HFFc6 (cell line): ENCODE measurements around the gene TMEM232. TPM values are rescaled to one million over a fixed set of nuclear protein-coding genes. Genes with fewer than 3 reads are reported as not detected.
"Not testable (repeated sequence)": the region's sequence is repeated elsewhere in the genome, so short reads cannot be mapped to it uniquely, and the experiment has no call there.

Experiments
- DNase-seq: peaks from one replicate; pipeline ENCODE4 v3.0.0-alpha.2; 2018
- H3K27ac Mint-ChIP-seq: 2 replicates; pipeline ENCODE4 v1.8.0; 2020; ENCODE audit warnings: mild to moderate bottlenecking, mixed read lengths
- H3K27me3 Mint-ChIP-seq: 2 replicates; pipeline ENCODE4 v1.8.0; 2021; ENCODE audit warnings: mild to moderate bottlenecking, moderate library complexity, mixed read lengths; ENCODE audit not compliant: insufficient read depth
- H3K36me3 Mint-ChIP-seq: 2 replicates; pipeline ENCODE4 v1.8.0; 2021; ENCODE audit warnings: low read depth, mixed read lengths
- H3K4me1 Mint-ChIP-seq: 2 replicates; pipeline ENCODE4 v1.8.0; 2020; ENCODE audit warnings: low read depth, mixed read lengths
- H3K4me3 Mint-ChIP-seq: 2 replicates; pipeline ENCODE4 v1.8.0; 2020; ENCODE audit warnings: mild to moderate bottlenecking, moderate library complexity, mixed read lengths
- H3K9me3 Mint-ChIP-seq: 2 replicates; pipeline ENCODE4 v1.8.0; 2020; ENCODE audit warnings: mild to moderate bottlenecking, mixed read lengths
- total RNA-seq, 6 experiments: library from RNA; stranded (reverse); fragmentation: NEBNext Ultra II Directional; extraction: Animal tissue kit (Norgen Biotek cat#: 25700); gene quantifications; 2 replicates in 1 of 6; 3 replicates in 5 of 6; pipeline ENCODE4 v1.2.3, GENCODE V29; 2021
- TF ChIP-seq, protein P1 (sequence below): fragments of 200-600 bp; sonication (generic); IDR thresholded peaks from 2 replicates; pipeline ENCODE4 v1.5.0; 2021; ENCODE audit warnings: antibody characterized with exemption, mild to moderate bottlenecking

Gene TMEM232
- total RNA-seq, 6 experiments from 2014 or later = 0.36 to 1.3 (median 1.0) TPM

DNA sequence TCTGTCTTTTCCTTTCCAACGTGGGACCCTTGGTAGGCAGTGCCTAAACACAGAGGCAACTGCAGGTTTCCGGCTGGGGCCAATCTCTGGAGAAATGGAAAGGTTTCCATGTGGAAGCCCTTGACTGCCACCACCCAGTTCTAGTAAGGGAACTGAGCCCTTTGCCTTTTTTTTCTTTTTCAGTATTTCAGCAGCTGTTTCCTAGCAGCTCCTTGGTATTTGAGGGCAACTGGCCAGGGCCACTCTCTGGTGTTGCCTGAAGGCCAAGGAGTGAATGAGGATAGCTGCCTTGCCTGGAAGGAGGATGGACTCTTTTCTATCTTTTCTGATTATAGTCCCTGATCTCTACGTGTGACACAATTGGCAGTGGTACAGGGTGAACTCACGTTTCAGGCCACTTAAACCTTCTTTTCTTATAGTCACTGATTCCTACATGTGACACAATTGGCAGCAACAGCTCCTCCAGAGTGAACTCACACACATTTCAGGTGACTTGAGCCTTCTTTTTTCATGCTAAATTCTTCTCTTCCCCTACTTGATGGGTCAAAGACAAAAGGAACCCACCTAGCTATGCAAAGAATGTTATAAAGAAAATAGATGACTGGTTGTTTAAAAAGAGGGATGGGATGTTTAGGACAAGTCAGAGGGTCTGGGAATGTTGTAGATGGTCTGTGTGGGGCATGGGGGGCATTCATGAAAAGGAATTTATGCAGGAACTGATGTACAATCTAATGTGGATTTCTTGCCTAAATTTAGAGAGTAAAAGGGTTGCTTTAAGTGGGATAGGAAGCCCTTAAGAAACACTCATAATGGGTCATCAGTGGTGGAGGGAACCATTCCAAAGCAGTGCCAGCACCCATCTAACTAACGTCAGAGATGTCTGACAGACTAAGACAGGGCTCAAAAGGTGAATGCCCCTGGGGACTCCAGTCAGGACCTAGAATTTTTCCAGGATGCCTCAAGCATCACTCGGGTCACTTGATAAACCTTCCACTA lies 190.1 kb downstream of the TMEM232 start:
- Mint-ChIP-seq H3K4me3 (no peak overlapping the region), H3K9me3 (no peaks in the 10 kb centered on the region; the same call in 1 of the 2 replicates), H3K27me3 (no peaks in the 10 kb centered on the region), H3K4me1 (no peaks in the 10 kb centered on the region), H3K27ac (no peak overlapping the region), H3K36me3 (no peaks in the 10 kb centered on the region)
- no peak for DNase-seq
- TF ChIP-seq, protein P1, sequence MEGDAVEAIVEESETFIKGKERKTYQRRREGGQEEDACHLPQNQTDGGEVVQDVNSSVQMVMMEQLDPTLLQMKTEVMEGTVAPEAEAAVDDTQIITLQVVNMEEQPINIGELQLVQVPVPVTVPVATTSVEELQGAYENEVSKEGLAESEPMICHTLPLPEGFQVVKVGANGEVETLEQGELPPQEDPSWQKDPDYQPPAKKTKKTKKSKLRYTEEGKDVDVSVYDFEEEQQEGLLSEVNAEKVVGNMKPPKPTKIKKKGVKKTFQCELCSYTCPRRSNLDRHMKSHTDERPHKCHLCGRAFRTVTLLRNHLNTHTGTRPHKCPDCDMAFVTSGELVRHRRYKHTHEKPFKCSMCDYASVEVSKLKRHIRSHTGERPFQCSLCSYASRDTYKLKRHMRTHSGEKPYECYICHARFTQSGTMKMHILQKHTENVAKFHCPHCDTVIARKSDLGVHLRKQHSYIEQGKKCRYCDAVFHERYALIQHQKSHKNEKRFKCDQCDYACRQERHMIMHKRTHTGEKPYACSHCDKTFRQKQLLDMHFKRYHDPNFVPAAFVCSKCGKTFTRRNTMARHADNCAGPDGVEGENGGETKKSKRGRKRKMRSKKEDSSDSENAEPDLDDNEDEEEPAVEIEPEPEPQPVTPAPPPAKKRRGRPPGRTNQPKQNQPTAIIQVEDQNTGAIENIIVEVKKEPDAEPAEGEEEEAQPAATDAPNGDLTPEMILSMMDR = no peak

DNA sequence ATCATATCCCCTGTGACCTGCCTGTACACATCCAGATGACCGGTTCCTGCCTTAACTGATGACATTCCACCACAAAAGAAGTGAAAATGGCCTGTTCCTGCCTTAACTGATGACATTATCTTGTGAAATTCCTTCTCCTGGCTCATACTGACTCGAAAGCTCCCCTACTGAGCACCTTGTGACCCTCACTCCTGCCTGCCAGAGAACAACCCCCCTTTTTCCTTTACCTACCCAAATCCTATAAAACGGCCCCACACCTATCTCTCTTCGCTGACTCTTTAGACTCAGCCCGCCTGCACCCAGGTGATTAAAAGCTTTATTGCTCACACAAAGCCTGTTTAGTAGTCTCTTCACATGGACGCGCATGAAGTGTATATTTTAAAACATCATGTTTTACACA lies 191.3 kb downstream of the TMEM232 start:
- H3K4me1 Mint-ChIP-seq, H3K4me3 Mint-ChIP-seq, H3K9me3 Mint-ChIP-seq, H3K36me3 Mint-ChIP-seq, H3K27ac Mint-ChIP-seq, DNase-seq, H3K27me3 Mint-ChIP-seq: not testable (repeated sequence)

DNA sequence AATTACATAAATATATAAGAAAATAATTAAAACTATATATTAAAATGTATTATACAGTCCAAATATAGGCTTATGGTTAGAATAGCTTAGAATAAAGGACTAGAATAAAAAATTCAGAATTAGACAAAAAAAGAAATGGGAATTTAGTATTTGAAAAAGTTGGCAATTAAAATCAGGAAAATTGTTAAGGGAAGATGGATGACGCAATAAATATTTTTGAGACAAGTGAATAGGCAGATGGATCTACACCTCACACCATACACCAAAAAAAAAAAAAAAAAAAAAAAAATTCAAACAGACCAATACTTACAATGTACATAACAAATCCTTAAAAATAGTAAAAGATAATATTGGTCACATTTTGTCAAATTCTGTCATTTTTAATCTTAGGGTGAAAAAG lies 200.7 kb downstream of the TMEM232 start:
- Mint-ChIP-seq H3K27me3 (no peaks in the 10 kb centered on the region), H3K36me3 (no peaks in the 10 kb centered on the region), H3K9me3 (peaks cover 16% of the 10 kb centered on the region), H3K4me1 (no peaks in the 10 kb centered on the region), H3K27ac (no peak overlapping the region), H3K4me3 (no peak overlapping the region)
- TF ChIP-seq, protein P1 = no peak
- DNase-seq = no peak

DNA sequence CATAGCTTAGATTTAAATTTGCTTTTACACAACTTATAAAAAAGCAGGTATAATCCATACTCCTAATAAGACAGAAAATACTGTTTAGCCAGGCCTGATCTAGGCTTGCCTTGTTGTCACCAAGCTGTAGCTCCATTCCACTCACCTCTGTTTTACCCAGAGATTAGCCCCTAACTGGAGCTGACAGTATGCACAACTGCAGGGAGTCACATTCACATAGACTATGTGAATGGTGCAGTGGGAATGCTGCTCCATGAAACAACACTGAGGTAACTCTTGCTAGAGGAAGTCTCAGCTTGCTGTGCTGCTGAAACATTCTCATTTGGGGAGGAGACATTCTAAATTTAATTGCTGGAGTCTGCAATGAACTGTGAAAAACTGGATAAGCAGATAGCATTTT lies 209.1 kb downstream of the TMEM232 start:
- no peak overlapping the region for H3K27ac Mint-ChIP-seq
- H3K4me1 Mint-ChIP-seq = no peaks in the 10 kb centered on the region
- H3K27me3 Mint-ChIP-seq = no peaks in the 10 kb centered on the region
- peaks cover 24% of the 10 kb centered on the region for H3K9me3 Mint-ChIP-seq
- no peaks in the 10 kb centered on the region for H3K36me3 Mint-ChIP-seq
- no peak overlapping the region for H3K4me3 Mint-ChIP-seq
- no peak for DNase-seq
- TF ChIP-seq, protein P1 = no peak

DNA sequence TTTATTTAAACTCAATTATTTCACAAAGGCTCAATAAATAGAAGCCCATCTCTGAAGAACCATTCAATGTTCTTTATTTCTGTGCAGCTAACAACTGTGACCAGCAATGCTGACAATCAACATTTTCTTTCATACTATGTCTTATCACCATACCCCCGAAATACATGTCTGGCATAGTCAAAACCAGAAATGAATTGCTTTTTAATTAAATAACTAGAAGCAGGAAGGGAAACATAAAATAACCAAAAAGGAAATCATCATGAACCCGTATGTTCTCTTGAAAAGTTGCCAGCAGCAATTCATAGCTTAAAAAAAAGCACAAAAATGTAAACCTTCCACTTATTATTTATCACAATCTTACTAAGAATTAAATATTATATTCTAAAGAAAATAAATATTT lies 212.4 kb downstream of the TMEM232 start:
- no peaks in the 10 kb centered on the region for H3K4me1 Mint-ChIP-seq
- H3K27ac Mint-ChIP-seq = no peak overlapping the region
- no peaks in the 10 kb centered on the region for H3K36me3 Mint-ChIP-seq

DNA sequence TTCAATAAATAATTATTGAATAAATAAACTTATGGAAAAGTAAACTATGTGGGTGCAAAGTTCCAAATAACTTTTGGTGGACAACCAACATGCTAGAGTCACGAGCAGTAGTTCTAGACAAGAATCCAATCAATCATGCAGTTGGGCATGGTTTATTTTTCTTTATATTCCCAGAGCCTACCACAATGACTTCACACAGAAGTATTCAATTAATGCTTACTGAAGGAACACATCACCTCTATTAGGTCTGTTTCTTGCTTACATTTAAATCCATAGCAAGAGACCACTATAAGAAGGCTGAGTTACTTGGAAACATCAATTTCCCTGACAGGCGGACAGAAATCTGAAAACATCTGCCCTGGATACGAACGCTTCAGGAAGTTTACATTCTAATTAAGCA lies 214.2 kb downstream of the TMEM232 start:
- H3K9me3 Mint-ChIP-seq = peaks cover 22% of the 10 kb centered on the region
- DNase-seq = no peak
- TF ChIP-seq, protein P1 = no peak
- H3K4me1 Mint-ChIP-seq = no peaks in the 10 kb centered on the region
- H3K4me3 Mint-ChIP-seq = no peak overlapping the region
- H3K27me3 Mint-ChIP-seq = no peaks in the 10 kb centered on the region
- no peak overlapping the region for H3K27ac Mint-ChIP-seq
- no peaks in the 10 kb centered on the region for H3K36me3 Mint-ChIP-seq

More for the DNA sequence above, 212.4 kb downstream of the TMEM232 start:
- Mint-ChIP-seq H3K9me3 (peaks cover 31% of the 10 kb centered on the region), H3K27me3 (no peaks in the 10 kb centered on the region), H3K4me3 (no peak overlapping the region)
- TF ChIP-seq, protein P1 = no peak
- DNase-seq = no peak
